Transverse colon (tissue), 4 donors: Measurements from ENCODE around the gene GDNF.

Source experiments
- EP300 ChIP-seq: sonication (generic); formaldehyde crosslinking; IDR thresholded peaks from one replicate; pipeline ENCODE4 v1.6.1; 2017; ENCODE audit warnings: antibody characterized with exemption, low read depth
- POLR2A ChIP-seq: fragments of 450-650 bp; IDR thresholded peaks from one replicate; pipeline ENCODE4 v1.6.1; 2016; ENCODE audit warnings: antibody characterized with exemption, mild to moderate bottlenecking, moderate library complexity
- POLR2AphosphoS5 ChIP-seq, 3 donors: sonication (generic); formaldehyde crosslinking; IDR thresholded peaks; one replicate each; pipeline ENCODE4 v1.6.1; 2016; ENCODE audit warnings: antibody characterized with exemption in 3 of 3
- TF ChIP-seq, protein P1 (sequence below), 5 experiments: fragments of 200-600 bp in 3 of 5; fragments of 450-650 bp in 2 of 5; sonication (generic) in 3 of 5; IDR thresholded peaks; 1 replicate in 2 of 5; 2 replicates in 3 of 5; pipeline ENCODE4 v1.5.1; 2016 to 2017; ENCODE audit warnings: antibody characterized with exemption in 5 of 5, inconsistent platforms in 3 of 5, mild to moderate bottlenecking in 2 of 5, moderate library complexity in 1 of 5

DNA sequence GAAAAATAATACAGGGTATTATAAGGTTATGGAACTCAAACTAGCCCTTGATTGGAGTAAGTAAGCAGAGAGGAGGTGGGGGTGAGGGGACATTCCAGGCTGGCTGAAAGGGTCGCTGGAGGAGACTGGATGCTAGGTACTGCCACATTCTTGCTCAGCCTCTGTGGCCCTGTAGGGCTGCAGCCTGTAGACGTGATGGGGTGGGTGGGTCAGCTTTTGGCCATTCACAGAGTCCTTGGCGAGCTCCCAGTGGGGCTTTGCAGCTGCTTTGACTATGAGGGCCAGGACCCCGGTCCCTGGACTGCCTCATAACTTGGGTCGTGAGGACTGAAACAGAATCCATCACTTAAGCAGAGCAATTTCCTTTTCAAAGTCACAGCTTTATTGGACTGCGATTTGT, 4.2 kb upstream of the GDNF start:
- TF ChIP-seq POLR2A (no peak), POLR2AphosphoS5 (IDR thresholded peaks at IDR 0.05) (no peak), EP300 (no peak)
- TF ChIP-seq, protein P1, sequence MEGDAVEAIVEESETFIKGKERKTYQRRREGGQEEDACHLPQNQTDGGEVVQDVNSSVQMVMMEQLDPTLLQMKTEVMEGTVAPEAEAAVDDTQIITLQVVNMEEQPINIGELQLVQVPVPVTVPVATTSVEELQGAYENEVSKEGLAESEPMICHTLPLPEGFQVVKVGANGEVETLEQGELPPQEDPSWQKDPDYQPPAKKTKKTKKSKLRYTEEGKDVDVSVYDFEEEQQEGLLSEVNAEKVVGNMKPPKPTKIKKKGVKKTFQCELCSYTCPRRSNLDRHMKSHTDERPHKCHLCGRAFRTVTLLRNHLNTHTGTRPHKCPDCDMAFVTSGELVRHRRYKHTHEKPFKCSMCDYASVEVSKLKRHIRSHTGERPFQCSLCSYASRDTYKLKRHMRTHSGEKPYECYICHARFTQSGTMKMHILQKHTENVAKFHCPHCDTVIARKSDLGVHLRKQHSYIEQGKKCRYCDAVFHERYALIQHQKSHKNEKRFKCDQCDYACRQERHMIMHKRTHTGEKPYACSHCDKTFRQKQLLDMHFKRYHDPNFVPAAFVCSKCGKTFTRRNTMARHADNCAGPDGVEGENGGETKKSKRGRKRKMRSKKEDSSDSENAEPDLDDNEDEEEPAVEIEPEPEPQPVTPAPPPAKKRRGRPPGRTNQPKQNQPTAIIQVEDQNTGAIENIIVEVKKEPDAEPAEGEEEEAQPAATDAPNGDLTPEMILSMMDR (IDR thresholded peaks at IDR 0.05) = no peak
